DND-41 (cell line): ENCODE results near the gene ANKMY2.

ENCODE experiments used
- ATAC-seq: fragments of 200-7000 bp; cut with Tn5 transposase; 3 replicates; pipeline ENCODE4 v1.9.1; 2021; ENCODE audit warnings: low read depth; ENCODE audit not compliant: insufficient read depth
- DNase-seq: peaks from one replicate; pipeline ENCODE4 v3.0.0-alpha.2; 2020
- H2AFZ ChIP-seq: 2 replicates; pipeline ENCODE4 v1.6.0; 2012; ENCODE audit warnings: low read depth, low read length
- H3K27ac ChIP-seq: 2 replicates; pipeline ENCODE4 v1.5.1; 2012; ENCODE audit warnings: low read length, inconsistent platforms
- H3K27me3 ChIP-seq: fragments of 200-600 bp; sonication (generic); 2 replicates; pipeline ENCODE4 v1.6.0; 2012; ENCODE audit warnings: low read length, mild to moderate bottlenecking, inconsistent platforms; ENCODE audit not compliant: insufficient read depth, poor library complexity
- H3K36me3 ChIP-seq: 2 replicates; pipeline ENCODE4 v1.5.1; 2012; ENCODE audit warnings: low read length, inconsistent platforms; ENCODE audit not compliant: insufficient read depth
- H3K4me1 ChIP-seq: 2 replicates; pipeline ENCODE4 v1.5.1; 2012; ENCODE audit warnings: mild to moderate bottlenecking, low read length; ENCODE audit not compliant: insufficient read depth
- H3K4me2 ChIP-seq: 2 replicates; pipeline ENCODE4 v1.6.0; 2012; ENCODE audit warnings: mild to moderate bottlenecking, moderate library complexity, low read length, inconsistent platforms; ENCODE audit not compliant: insufficient read depth
- H3K4me3 ChIP-seq, 2 experiments: fragments of 200-600 bp in 1 of 2; shearing (Covaris generic) in 1 of 2; 2 replicates each; pipeline ENCODE4 v1.5.1; 2012 to 2016; ENCODE audit warnings: inconsistent platforms in 2 of 2, low read length in 2 of 2, mild to moderate bottlenecking in 2 of 2, low read depth in 1 of 2, moderate library complexity in 1 of 2
- H3K79me2 ChIP-seq: 2 replicates; pipeline ENCODE4 v1.6.0; 2012; ENCODE audit warnings: low read length, inconsistent platforms; ENCODE audit not compliant: insufficient read depth
- H3K9ac ChIP-seq: 2 replicates; pipeline ENCODE4 v1.6.0; 2012; ENCODE audit warnings: low read depth, mild to moderate bottlenecking, inconsistent platforms, low read length, moderate library complexity
- H3K9me3 ChIP-seq: 2 replicates; pipeline ENCODE4 v1.5.1; 2012; ENCODE audit warnings: low read length, moderate library complexity, mild to moderate bottlenecking, inconsistent platforms; ENCODE audit not compliant: insufficient read depth, severe bottlenecking
- H4K20me1 ChIP-seq: 2 replicates; pipeline ENCODE4 v1.6.0; 2012; ENCODE audit warnings: low read length; ENCODE audit not compliant: insufficient read depth
- CTCF ChIP-seq: IDR thresholded peaks from 2 replicates; pipeline ENCODE4 v1.5.1; 2012; ENCODE audit warnings: borderline replicate concordance, low read length, moderate library complexity, mild to moderate bottlenecking; ENCODE audit not compliant: poor library complexity, severe bottlenecking; ENCODE audit errors: extremely low read depth
- EZH2 ChIP-seq: IDR thresholded peaks from 3 replicates; pipeline ENCODE4 v1.6.1; 2012; ENCODE audit warnings: borderline replicate concordance, low read depth, mild to moderate bottlenecking, moderate library complexity, low read length, inconsistent platforms; ENCODE audit not compliant: severe bottlenecking

ANKMY2 gene

GRCh38 chr7:16691241-16691640 is 45.7 kb upstream of the ANKMY2 start:
- ATAC-seq: no peak
- Histone ChIP-seq H3K4me2 (no peak overlapping the region), H3K9me3 (no peaks in the 10 kb centered on the region), H3K4me1 (no peaks in the 10 kb centered on the region), H2AFZ (no peak overlapping the region), H3K4me3 (no peak overlapping the region), H3K9ac (no peak overlapping the region), H3K36me3 (peaks cover 74% of the 10 kb centered on the region), H4K20me1 (no peaks in the 10 kb centered on the region), H3K27ac (no peak overlapping the region), H3K79me2 (no peaks in the 10 kb centered on the region), H3K27me3 (no peaks in the 10 kb centered on the region)
- no peak for DNase-seq
- TF ChIP-seq EZH2 (no peak), CTCF (no peak)

DNA sequence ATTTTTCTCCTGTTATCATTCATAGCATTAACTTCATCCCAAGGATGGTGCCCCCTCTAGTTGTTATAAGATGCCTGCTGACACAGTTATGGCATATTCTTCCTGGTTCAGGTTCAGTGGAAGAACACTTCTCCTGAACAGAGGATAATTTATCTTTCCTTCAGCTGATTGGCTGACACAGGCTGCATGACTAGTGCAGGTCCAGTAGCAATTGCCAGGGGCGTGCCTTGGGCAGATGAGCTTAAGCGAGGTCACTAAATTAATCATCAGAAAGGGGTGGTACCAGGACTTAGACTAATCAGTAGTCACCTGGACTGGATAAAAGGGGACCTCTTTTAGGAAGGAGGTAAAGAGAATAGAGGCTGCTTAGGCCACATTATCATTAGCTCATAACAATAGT is 42.7 kb upstream of the ANKMY2 start:
- ATAC-seq: no peak
- Histone ChIP-seq H3K4me2 (no peak overlapping the region), H4K20me1 (no peaks in the 10 kb centered on the region), H3K36me3 (peaks cover 65% of the 10 kb centered on the region; the same call in 1 of the 2 replicates), H3K4me1 (peaks cover 8% of the 10 kb centered on the region), H3K4me3 (no peak overlapping the region), H2AFZ (no peak overlapping the region), H3K27ac (no peak overlapping the region), H3K27me3 (no peaks in the 10 kb centered on the region), H3K9ac (no peak overlapping the region), H3K9me3 (no peaks in the 10 kb centered on the region), H3K79me2 (no peaks in the 10 kb centered on the region)
- DNase-seq: no peak
- TF ChIP-seq CTCF (no peak), EZH2 (no peak)

GRCh38 chr7:16685535-16685934 is 40.0 kb upstream of the ANKMY2 start:
- peaks cover 64% of the 10 kb centered on the region; the same call in 1 of the 2 replicates for H3K36me3 ChIP-seq

More at GRCh38 chr7:16685535-16685934, 40.0 kb upstream of the ANKMY2 start:
- Histone ChIP-seq H3K9me3 (no peaks in the 10 kb centered on the region), H3K27ac (no peak overlapping the region), H3K27me3 (no peaks in the 10 kb centered on the region), H3K4me1 (peaks cover 8% of the 10 kb centered on the region), H4K20me1 (no peaks in the 10 kb centered on the region), H3K79me2 (no peaks in the 10 kb centered on the region), H2AFZ (no peak overlapping the region), H3K9ac (no peak overlapping the region), H3K4me3 (no peak overlapping the region), H3K4me2 (no peak overlapping the region)
- DNase-seq: no peak
- TF ChIP-seq EZH2 (no peak), CTCF (no peak)
- ATAC-seq: no peak
